ENCODE measurements around the gene CLEC3B.

CLEC3B gene

DNA sequence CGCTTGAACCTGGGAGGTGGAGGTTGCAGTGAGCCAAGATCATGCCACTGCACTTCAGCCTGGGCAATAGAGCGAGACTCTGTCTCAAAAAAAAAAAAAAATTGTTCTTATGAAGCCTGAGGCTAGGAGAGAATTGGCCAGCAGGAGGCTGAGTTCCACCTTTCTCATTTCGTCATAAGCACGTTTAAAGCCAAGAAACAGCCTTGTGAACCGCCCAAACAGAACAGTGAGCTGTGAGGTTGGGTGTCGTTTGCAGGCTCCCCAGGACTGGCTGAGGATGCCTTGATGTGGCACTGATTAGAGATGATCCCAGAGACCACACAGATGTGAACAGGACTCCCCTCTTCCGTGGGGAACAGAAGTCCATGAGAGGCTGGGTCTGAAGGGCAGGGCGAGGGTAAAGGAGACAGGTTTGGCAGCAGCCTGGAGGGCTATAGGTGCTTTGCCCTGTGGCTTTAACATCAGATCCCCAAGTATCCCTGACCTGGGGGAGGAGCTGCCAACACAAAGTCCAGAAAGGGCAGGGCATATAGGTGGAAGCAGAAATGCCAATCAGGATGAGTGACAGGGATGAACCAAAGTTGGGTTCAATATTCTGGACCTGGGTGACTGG, 52.9 kb downstream of the CLEC3B start:
- H3K27me3 ChIP-seq (ENCODE audit: insufficient read depth, low read depth, severe bottlenecking), result no peaks in the 10 kb centered on the region
- no peak for DNase-seq
- H3K9me3 ChIP-seq (ENCODE audit: severe bottlenecking), result no peaks in the 10 kb centered on the region

DNA sequence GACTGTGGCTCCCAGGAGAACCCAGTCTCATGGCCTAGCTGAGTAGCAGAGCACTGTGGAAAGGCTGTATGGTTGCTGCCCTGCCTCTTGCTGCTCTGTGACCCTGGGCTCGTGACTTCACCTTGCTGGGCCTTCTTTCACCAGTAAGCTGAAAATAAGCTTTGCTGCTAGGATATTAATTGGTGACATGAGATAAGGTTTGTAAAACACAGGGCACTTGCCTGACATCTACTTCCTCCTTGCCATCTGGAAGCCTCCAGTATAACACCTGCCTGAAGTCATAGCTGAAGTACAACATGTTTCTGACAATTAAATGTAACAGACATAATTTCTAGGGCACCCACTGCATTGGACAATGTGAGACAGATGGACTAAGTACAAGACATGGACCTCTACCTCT, 53.6 kb downstream of the CLEC3B start:
- Histone ChIP-seq H3K4me3 (ENCODE audit: low read depth, low read length) (no peak overlapping the region), H3K36me3 (no peaks in the 10 kb centered on the region), H3K27ac (no peak overlapping the region), H3K27me3 (ENCODE audit: insufficient read depth, low read depth, severe bottlenecking) (no peaks in the 10 kb centered on the region), H3K9me3 (ENCODE audit: severe bottlenecking) (no peaks in the 10 kb centered on the region)
- TF ChIP-seq, protein P1, sequence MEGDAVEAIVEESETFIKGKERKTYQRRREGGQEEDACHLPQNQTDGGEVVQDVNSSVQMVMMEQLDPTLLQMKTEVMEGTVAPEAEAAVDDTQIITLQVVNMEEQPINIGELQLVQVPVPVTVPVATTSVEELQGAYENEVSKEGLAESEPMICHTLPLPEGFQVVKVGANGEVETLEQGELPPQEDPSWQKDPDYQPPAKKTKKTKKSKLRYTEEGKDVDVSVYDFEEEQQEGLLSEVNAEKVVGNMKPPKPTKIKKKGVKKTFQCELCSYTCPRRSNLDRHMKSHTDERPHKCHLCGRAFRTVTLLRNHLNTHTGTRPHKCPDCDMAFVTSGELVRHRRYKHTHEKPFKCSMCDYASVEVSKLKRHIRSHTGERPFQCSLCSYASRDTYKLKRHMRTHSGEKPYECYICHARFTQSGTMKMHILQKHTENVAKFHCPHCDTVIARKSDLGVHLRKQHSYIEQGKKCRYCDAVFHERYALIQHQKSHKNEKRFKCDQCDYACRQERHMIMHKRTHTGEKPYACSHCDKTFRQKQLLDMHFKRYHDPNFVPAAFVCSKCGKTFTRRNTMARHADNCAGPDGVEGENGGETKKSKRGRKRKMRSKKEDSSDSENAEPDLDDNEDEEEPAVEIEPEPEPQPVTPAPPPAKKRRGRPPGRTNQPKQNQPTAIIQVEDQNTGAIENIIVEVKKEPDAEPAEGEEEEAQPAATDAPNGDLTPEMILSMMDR (IDR thresholded peaks at IDR 0.05; ENCODE audit: low read depth, low read length), result no peak
- DNase-seq, result no peak

More for the DNA sequence above, 52.9 kb downstream of the CLEC3B start:
- Histone ChIP-seq H3K36me3 (no peaks in the 10 kb centered on the region), H3K27ac (no peak overlapping the region), H3K4me3 (ENCODE audit: low read depth, low read length) (no peak overlapping the region)
- TF ChIP-seq, protein P1 (IDR thresholded peaks at IDR 0.05; ENCODE audit: low read depth, low read length), result peak; percentile 12; the same call in 1 of the 2 replicates

DNA sequence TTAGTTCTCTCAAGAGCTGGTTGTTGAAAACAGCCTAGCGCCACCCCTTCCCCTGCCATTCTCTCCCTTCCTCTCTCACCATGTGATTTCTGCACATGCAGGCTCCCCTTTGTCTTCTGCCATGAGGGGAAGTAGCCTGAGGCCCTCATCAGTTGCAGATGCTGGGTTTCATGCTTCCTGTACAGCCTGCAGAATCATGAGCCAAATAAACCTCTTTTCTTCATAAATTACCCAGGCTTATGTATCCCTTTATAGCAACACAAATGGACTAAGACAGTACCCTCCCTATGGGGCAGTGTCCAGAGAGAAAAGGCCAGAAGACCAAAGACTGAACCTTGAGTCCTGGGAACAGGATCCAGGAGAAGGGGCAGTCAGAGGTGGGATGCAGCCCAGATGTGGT, 54.7 kb downstream of the CLEC3B start:
- TF ChIP-seq, protein P1 (IDR thresholded peaks at IDR 0.05; ENCODE audit: low read depth, low read length), result no peak
- Histone ChIP-seq H3K9me3 (ENCODE audit: severe bottlenecking) (no peaks in the 10 kb centered on the region), H3K27me3 (ENCODE audit: insufficient read depth, low read depth, severe bottlenecking) (no peaks in the 10 kb centered on the region), H3K36me3 (no peaks in the 10 kb centered on the region), H3K27ac (no peak overlapping the region), H3K4me3 (ENCODE audit: low read depth, low read length) (no peak overlapping the region)
- no peak for DNase-seq

DNA sequence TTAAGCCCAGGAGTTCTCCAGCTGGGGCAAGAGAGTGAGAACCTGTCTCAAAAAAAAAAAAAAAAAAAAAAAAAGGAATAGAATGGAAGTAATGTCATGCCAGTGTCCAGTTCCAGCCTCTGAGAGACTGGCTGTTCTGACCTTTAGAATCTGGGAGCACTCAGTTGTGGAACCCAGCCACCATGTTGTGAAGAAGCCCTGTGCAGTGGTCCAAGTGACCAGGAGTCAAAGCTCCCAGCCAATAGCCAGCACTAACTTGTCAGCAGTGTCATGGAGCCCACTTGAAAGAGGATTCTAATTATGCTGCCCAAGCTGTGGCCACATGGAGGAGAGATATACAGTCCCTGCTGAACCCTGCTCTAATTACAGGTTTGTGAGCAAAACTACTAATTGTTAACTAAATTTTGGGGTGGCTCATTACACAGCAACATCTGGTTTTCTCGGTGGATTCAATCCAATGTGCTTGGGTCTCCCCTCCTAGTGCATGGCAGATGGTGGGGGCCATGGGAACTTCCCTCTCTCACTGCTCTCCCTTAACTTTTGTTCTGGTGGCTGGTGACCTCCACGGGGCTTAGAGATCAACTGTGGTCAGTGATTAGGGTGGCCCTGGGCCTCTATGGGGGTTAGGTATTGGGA, 55.5 kb downstream of the CLEC3B start:
- Histone ChIP-seq H3K9me3 (ENCODE audit: severe bottlenecking) (no peaks in the 10 kb centered on the region), H3K4me3 (ENCODE audit: low read depth, low read length) (no peak overlapping the region), H3K27me3 (ENCODE audit: insufficient read depth, low read depth, severe bottlenecking) (no peaks in the 10 kb centered on the region), H3K27ac (no peak overlapping the region), H3K36me3 (no peaks in the 10 kb centered on the region)
- no peak for DNase-seq
- TF ChIP-seq, protein P1 (IDR thresholded peaks at IDR 0.05; ENCODE audit: low read depth, low read length), result no peak

DNA sequence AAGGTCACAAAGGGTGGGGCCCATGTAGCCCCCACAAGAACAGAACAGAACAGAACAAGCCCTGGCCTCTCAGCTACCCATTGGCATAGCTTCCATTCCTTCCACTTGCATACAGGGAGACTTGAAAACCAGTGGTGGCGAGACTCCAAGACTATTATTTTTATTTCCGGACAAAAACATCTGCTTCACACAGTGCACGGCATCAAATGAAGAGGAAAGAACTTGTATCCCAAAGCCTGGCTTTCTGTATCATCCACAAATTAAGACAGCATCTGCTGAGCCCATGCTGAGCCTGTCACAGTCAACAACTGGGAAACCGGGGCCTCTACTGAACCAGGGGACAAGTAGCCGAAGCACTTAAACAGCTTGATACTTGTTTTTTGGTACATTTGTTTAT, 56.0 kb downstream of the CLEC3B start:
- no peak for DNase-seq
- TF ChIP-seq, protein P1 (IDR thresholded peaks at IDR 0.05; ENCODE audit: low read depth, low read length), result no peak
- Histone ChIP-seq H3K27ac (no peak overlapping the region), H3K36me3 (no peaks in the 10 kb centered on the region), H3K9me3 (ENCODE audit: severe bottlenecking) (no peaks in the 10 kb centered on the region), H3K27me3 (ENCODE audit: insufficient read depth, low read depth, severe bottlenecking) (no peaks in the 10 kb centered on the region), H3K4me3 (ENCODE audit: low read depth, low read length) (no peak overlapping the region)

All from WERI-Rb-1 (cell line).